ENCODE results near the gene ZNF267.
"Not testable (repeated sequence)": the region's sequence is repeated elsewhere in the genome, so short reads cannot be mapped to it uniquely, and the experiment has no call there.

ZNF267 gene

GRCh38 chr16:31913668-31914067, 40.1 kb downstream of the ZNF267 start:
- H3K36me3 Mint-ChIP-seq, result peaks cover 98% of the 10 kb centered on the region
- peaks cover 11% of the 10 kb centered on the region for H3K4me1 Mint-ChIP-seq
- ATAC-seq, result no peak
- H3K27me3 Mint-ChIP-seq, result no peaks in the 10 kb centered on the region
- H3K27ac Mint-ChIP-seq, result no peak overlapping the region
- peaks cover 51% of the 10 kb centered on the region for H3K9me3 Mint-ChIP-seq
- H3K4me3 Mint-ChIP-seq, result no peak overlapping the region

DNA sequence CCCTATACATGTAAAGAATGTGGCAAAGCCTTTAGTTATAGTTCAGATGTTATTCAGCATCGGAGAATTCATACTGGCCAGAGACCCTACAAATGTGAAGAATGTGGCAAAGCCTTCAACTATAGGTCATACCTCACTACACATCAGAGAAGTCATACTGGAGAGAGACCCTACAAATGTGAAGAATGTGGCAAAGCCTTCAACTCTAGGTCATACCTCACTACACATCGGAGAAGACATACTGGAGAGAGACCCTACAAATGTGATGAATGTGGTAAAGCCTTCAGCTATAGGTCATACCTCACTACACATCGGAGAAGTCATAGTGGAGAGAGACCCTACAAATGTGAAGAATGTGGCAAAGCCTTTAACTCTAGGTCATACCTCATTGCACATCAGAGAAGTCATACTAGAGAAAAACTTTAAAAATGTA, 42.5 kb downstream of the ZNF267 start:
- Mint-ChIP-seq H3K36me3 (peaks cover 94% of the 10 kb centered on the region), H3K4me3 (peak overlapping the region; percentile 32), H3K27ac (no peak overlapping the region), H3K27me3 (no peaks in the 10 kb centered on the region), H3K9me3 (peaks cover 39% of the 10 kb centered on the region), H3K4me1 (peaks cover 7% of the 10 kb centered on the region)
- ATAC-seq, result no peak

DNA sequence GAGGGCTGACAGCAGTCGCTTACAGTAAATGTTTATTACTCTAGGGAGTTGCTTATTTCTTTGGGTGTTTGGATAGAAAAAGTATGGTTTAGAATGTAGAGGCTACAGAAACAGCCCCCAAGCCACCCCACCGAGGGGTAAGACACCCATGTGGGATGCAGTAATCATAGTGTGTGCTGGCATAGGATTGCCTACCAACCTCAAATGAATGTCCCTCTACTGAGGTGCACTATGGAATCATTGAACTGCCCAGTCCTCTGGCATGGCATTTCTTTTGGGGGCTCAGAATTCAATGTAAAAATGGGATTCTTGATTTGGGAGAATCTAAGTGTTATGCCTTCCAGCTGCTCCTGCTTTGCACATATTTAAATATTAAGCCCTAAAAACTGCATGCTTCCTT, 46.8 kb downstream of the ZNF267 start:
- no peak for ATAC-seq
- Mint-ChIP-seq H3K36me3 (peaks cover 54% of the 10 kb centered on the region), H3K4me1 (no peaks in the 10 kb centered on the region), H3K4me3 (no peak overlapping the region), H3K27ac (no peak overlapping the region), H3K9me3 (peaks cover 16% of the 10 kb centered on the region), H3K27me3 (no peaks in the 10 kb centered on the region)

DNA sequence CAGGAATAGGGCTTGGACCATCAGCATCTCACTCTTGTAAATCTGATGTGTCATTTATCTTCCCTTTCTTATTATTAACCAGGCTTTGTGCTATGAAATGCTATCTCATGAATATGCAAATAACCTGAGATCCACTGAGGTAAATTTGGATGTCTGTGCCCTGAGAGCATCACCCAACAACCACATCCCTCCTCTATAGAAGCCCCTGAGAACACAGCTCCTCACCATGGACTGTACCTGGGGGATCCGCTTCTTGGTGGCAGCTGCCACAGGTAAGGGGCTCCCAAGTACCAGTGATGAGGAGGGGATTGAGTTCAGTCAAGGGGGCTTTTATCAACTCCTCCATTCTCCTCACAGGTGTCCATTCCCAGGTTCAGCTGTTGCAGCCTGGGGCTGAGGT, 78.2 kb downstream of the ZNF267 start:
- H3K9me3 Mint-ChIP-seq, H3K27ac Mint-ChIP-seq, ATAC-seq, H3K4me1 Mint-ChIP-seq, H3K36me3 Mint-ChIP-seq, H3K27me3 Mint-ChIP-seq, H3K4me3 Mint-ChIP-seq: not testable (repeated sequence)

GRCh38 chr16:31952206-31952605, 78.6 kb downstream of the ZNF267 start:
- not testable (repeated sequence) for H3K4me1 Mint-ChIP-seq, H3K9me3 Mint-ChIP-seq, H3K36me3 Mint-ChIP-seq, ATAC-seq, H3K27me3 Mint-ChIP-seq, H3K27ac Mint-ChIP-seq, H3K4me3 Mint-ChIP-seq

GRCh38 chr16:31956221-31956620, 82.6 kb downstream of the ZNF267 start:
- not testable (repeated sequence) for ATAC-seq, H3K27ac Mint-ChIP-seq, H3K36me3 Mint-ChIP-seq, H3K4me1 Mint-ChIP-seq, H3K9me3 Mint-ChIP-seq, H3K4me3 Mint-ChIP-seq
- H3K27me3 Mint-ChIP-seq, result peaks cover 18% of the 10 kb centered on the region

DNA sequence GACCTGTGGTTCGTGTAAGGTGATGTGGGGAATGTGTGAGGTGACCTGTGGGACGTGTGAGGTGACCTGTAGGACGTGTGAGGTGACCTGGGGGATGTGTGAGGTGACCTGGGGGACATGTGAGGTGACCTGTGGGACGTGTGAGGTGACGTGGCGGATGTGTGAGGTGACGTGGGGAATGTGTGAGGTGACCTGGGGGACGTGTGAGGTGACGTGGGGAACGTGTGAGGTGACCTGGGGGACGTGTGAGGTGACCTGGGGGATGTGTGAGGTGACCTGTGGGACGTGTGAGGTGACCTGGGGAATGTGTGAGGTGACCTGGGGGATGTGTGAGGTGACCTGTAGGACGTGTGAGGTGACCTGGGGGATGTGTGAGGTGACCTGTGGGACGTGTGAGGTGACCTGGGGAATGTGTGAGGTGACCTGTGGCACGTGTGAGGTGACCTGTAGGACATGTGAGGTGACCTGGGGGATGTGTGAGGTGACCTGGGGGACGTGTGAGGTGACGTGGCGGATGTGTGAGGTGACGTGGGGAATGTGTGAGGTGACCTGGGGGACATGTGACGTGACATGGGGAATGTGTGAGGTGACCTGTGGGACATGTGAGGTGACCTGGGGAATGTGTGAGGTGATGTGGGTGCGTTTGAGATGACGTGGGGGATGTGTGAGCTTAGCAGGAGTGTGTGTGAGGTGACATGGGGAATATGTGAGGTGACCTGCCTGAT, 86.7 kb downstream of the ZNF267 start:
- not testable (repeated sequence) for H3K4me3 Mint-ChIP-seq
- peaks cover 18% of the 10 kb centered on the region for H3K27me3 Mint-ChIP-seq

More for the DNA sequence above, 86.7 kb downstream of the ZNF267 start:
- not testable (repeated sequence) for H3K9me3 Mint-ChIP-seq, ATAC-seq, H3K4me1 Mint-ChIP-seq, H3K36me3 Mint-ChIP-seq, H3K27ac Mint-ChIP-seq

Data from stimulated activated memory B cell treated with anti-CD40 and anti-IgM and Interleukin-4, amounts not matched to agents 10 μg/mL and 1 μg/mL and 100 μg/mL, for 72 hours (primary cell).